Endodermal cell (in vitro differentiated cells): ENCODE data around the gene CTNNA2. TPM values are rescaled to one million over a fixed set of nuclear protein-coding genes. Genes with fewer than 3 reads are reported as not detected.

ENCODE experiments used
- DNase-seq: peaks from one replicate; pipeline ENCODE4 v3.0.0-alpha.2; 2017
- H3K27ac ChIP-seq: 2 replicates; pipeline ENCODE4 v1.5.1; 2013; ENCODE audit warnings: mild to moderate bottlenecking, low read depth, low read length, moderate library complexity
- H3K27me3 ChIP-seq: 2 replicates; pipeline ENCODE4 v1.6.1; 2013; ENCODE audit warnings: mild to moderate bottlenecking, low read length, moderate library complexity; ENCODE audit not compliant: insufficient read depth, control insufficient read depth, poor library complexity, severe bottlenecking
- H3K36me3 ChIP-seq: 2 replicates; pipeline ENCODE4 v1.7.0; 2013; ENCODE audit warnings: mild to moderate bottlenecking, low read length, moderate library complexity; ENCODE audit not compliant: control insufficient read depth, insufficient read depth
- H3K4me1 ChIP-seq: one replicate; pipeline ENCODE4 v1.7.0; 2013; ENCODE audit warnings: low read length; ENCODE audit not compliant: control insufficient read depth, insufficient read depth
- H3K4me3 ChIP-seq: 2 replicates; pipeline ENCODE4 v1.5.1; 2013; ENCODE audit warnings: mild to moderate bottlenecking, low read length, moderate library complexity
- H3K9ac ChIP-seq: 2 replicates; pipeline ENCODE4 v1.6.1; 2013; ENCODE audit warnings: mild to moderate bottlenecking, low read length, moderate library complexity; ENCODE audit not compliant: poor library complexity, severe bottlenecking; ENCODE audit errors: extremely low read depth
- H3K9me3 ChIP-seq: 2 replicates; pipeline ENCODE4 v1.6.1; 2013; ENCODE audit warnings: mild to moderate bottlenecking, low read length, moderate library complexity; ENCODE audit not compliant: control insufficient read depth
- H3K27ac Mint-ChIP-seq: 2 replicates; pipeline ENCODE4 v1.8.0; 2020; ENCODE audit warnings: mixed read lengths
- H3K27me3 Mint-ChIP-seq: 2 replicates; pipeline ENCODE4 v1.8.0; 2021; ENCODE audit warnings: mild to moderate bottlenecking, mixed read lengths; ENCODE audit not compliant: insufficient read depth
- H3K36me3 Mint-ChIP-seq: 2 replicates; pipeline ENCODE4 v1.8.0; 2020; ENCODE audit warnings: low read depth, mixed read lengths
- H3K4me1 Mint-ChIP-seq: 2 replicates; pipeline ENCODE4 v1.8.0; 2020; ENCODE audit warnings: mixed read lengths
- H3K4me3 Mint-ChIP-seq: 2 replicates; pipeline ENCODE4 v1.8.0; 2020; ENCODE audit warnings: mild to moderate bottlenecking, moderate library complexity, mixed read lengths
- H3K9me3 Mint-ChIP-seq: 2 replicates; pipeline ENCODE4 v1.8.0; 2020; ENCODE audit warnings: mild to moderate bottlenecking, mixed read lengths
- CTCF ChIP-seq: fragments of 200-600 bp; sonication (generic); conservative IDR thresholded peaks from 2 replicates; pipeline ENCODE4 v1.5.0; 2021; ENCODE audit warnings: antibody characterized with exemption, mild to moderate bottlenecking
- WGBS, 2 experiments: methylation state at CpG; one replicate each; pipeline versions ENCODE4 v1.1.5 to v1.1.7; 2013; ENCODE audit warnings: missing lambda C conversion rate in 2 of 2, mixed read lengths in 1 of 2; ENCODE audit not compliant: insufficient coverage in 1 of 2, insufficient read length in 1 of 2; 5-methylcytosine and 5-hydroxymethylcytosine counted together
- total RNA-seq, 2 donors: library from RNA; stranded (reverse); fragmentation: NEBNext Ultra II Directional in 1 of 2; extraction: Animal tissue kit (Norgen Biotek cat#: 25700) in 1 of 2; gene quantifications; 2 replicates in 1 of 2; 3 replicates in 1 of 2; pipeline ENCODE4 v1.2.1, GENCODE V29; 2021

CTNNA2 gene
- total RNA-seq, 2 donors from 2014 or later = 7.7 to 9.8 TPM

- H3K4me3 ChIP-seq = no peak overlapping the region
- H3K36me3 ChIP-seq = no peaks in the 10 kb centered on the region
- H3K9me3 ChIP-seq = no peaks in the 10 kb centered on the region
- TF ChIP-seq CTCF = peak; percentile 12
- Mint-ChIP-seq H3K9me3 (peaks cover under 1% of the 10 kb centered on the region), H3K27ac (no peak overlapping the region), H3K4me3 (no peak overlapping the region), H3K27me3 (no peaks in the 10 kb centered on the region), H3K4me1 (peaks cover 27% of the 10 kb centered on the region), H3K36me3 (no peaks in the 10 kb centered on the region)
- H3K9ac ChIP-seq = no peak overlapping the region
- H3K27me3 ChIP-seq = no peaks in the 10 kb centered on the region
- peak; percentile 51 for DNase-seq
- H3K27ac ChIP-seq = no peak overlapping the region
- peaks cover 17% of the 10 kb centered on the region for H3K4me1 ChIP-seq
- 86 to 89% methylated on average over 5 of the region's 5 CpGs for WGBS, 2 experiments
Observed at GRCh38 chr2:80548469-80548868, 1035.6 kb downstream of the CTNNA2 start.

- H3K27me3 Mint-ChIP-seq = no peaks in the 10 kb centered on the region
- WGBS, 2 experiments = 83 to 96% methylated on average over 2 to 3 of the region's 3 CpGs
- peaks cover 27% of the 10 kb centered on the region for H3K4me1 Mint-ChIP-seq
- Histone ChIP-seq H3K9me3 (no peaks in the 10 kb centered on the region), H3K27me3 (no peaks in the 10 kb centered on the region), H3K4me3 (no peak overlapping the region), H3K4me1 (peaks cover 17% of the 10 kb centered on the region), H3K36me3 (no peaks in the 10 kb centered on the region), H3K9ac (no peak overlapping the region), H3K27ac (no peak overlapping the region)
- peaks cover 1% of the 10 kb centered on the region for H3K9me3 Mint-ChIP-seq
- H3K4me3 Mint-ChIP-seq = no peak overlapping the region
- TF ChIP-seq CTCF = no peak
- no peak for DNase-seq
- no peaks in the 10 kb centered on the region for H3K36me3 Mint-ChIP-seq
- no peak overlapping the region for H3K27ac Mint-ChIP-seq
Observed at GRCh38 chr2:80549901-80550300, 1037.0 kb downstream of the CTNNA2 start.

GRCh38 chr2:80560326-80560725 lies 1047.5 kb downstream of the CTNNA2 start:
- H3K4me1 ChIP-seq = no peaks in the 10 kb centered on the region
- Mint-ChIP-seq H3K4me1 (no peaks in the 10 kb centered on the region), H3K27me3 (no peaks in the 10 kb centered on the region), H3K4me3 (no peak overlapping the region), H3K27ac (no peak overlapping the region), H3K9me3 (no peaks in the 10 kb centered on the region), H3K36me3 (no peaks in the 10 kb centered on the region)
- H3K36me3 ChIP-seq = no peaks in the 10 kb centered on the region
- no peak for DNase-seq
- H3K9ac ChIP-seq = no peak overlapping the region
- WGBS, 2 experiments = 39 to 62% methylated on average over 2 to 4 of the region's 4 CpGs
- no peak for TF ChIP-seq CTCF
- no peaks in the 10 kb centered on the region for H3K9me3 ChIP-seq
- no peaks in the 10 kb centered on the region for H3K27me3 ChIP-seq
- H3K27ac ChIP-seq = no peak overlapping the region
- H3K4me3 ChIP-seq = no peak overlapping the region
